GM21825 (cell line): ENCODE results near the gene TWNK.
"Not testable (repeated sequence)": the region's sequence is repeated elsewhere in the genome, so short reads cannot be mapped to it uniquely, and the experiment has no call there.

ENCODE experiments used
- ATAC-seq: cut with Tn5 transposase; IDR thresholded peaks from one replicate; pipeline ENCODE4 v1.9.1; 2021; ENCODE audit warnings: mild to moderate bottlenecking, moderate library complexity; ENCODE audit not compliant: unreplicated experiment

Gene TWNK

GRCh38 chr10:101029520-101030295 lies 42.4 kb downstream of the TWNK start:
- ATAC-seq = no peak

- no peak for ATAC-seq
Measured at GRCh38 chr10:101030496-101031127, 43.3 kb downstream of the TWNK start.

- ATAC-seq = peak; percentile 88
Measured at GRCh38 chr10:101031128-101031795, 43.9 kb downstream of the TWNK start, which contains the start of the genes PDZD7 and SFXN3. Gene PDZD7, minus strand, starts transcription at chr10:101031129. Its CDS starts 910 bp downstream, at chr10:101030219. Gene SFXN3, plus strand, starts transcription at chr10:101031234. Its CDS starts 3,461 bp downstream, at chr10:101034695.

GRCh38 chr10:101031796-101032636 lies 44.7 kb downstream of the TWNK start:
- ATAC-seq = no peak

GRCh38 chr10:101032637-101033224 lies 45.4 kb downstream of the TWNK start:
- no peak for ATAC-seq

GRCh38 chr10:101033276-101033675 lies 45.9 kb downstream of the TWNK start:
- no peak for ATAC-seq

- not testable (repeated sequence) for ATAC-seq
Measured at GRCh38 chr10:101034404-101034803, 47.1 kb downstream of the TWNK start.

- ATAC-seq = no peak
Measured at GRCh38 chr10:101035314-101035713, 48.0 kb downstream of the TWNK start.

- no peak for ATAC-seq
Measured at GRCh38 chr10:101035916-101036702, 48.8 kb downstream of the TWNK start.

GRCh38 chr10:101036726-101037125 lies 49.4 kb downstream of the TWNK start:
- no peak for ATAC-seq

GRCh38 chr10:101038484-101038883 lies 51.1 kb downstream of the TWNK start:
- no peak for ATAC-seq

GRCh38 chr10:101040061-101040460 lies 52.7 kb downstream of the TWNK start:
- ATAC-seq = no peak

- no peak for ATAC-seq
Measured at GRCh38 chr10:101040851-101041250, 53.5 kb downstream of the TWNK start.

- no peak for ATAC-seq
Measured at GRCh38 chr10:101041252-101041761, 54.0 kb downstream of the TWNK start.

GRCh38 chr10:101042118-101042517 lies 54.8 kb downstream of the TWNK start:
- no peak for ATAC-seq

GRCh38 chr10:101042667-101043362 lies 55.5 kb downstream of the TWNK start:
- peak; percentile 95 for ATAC-seq

- no peak for ATAC-seq
Measured at GRCh38 chr10:101043363-101043707, 56.0 kb downstream of the TWNK start.
